ENCODE measurements around the gene DDX19B.
"Not testable (repeated sequence)": the region's sequence is repeated elsewhere in the genome, so short reads cannot be mapped to it uniquely, and the experiment has no call there.

Gene DDX19B

DNA sequence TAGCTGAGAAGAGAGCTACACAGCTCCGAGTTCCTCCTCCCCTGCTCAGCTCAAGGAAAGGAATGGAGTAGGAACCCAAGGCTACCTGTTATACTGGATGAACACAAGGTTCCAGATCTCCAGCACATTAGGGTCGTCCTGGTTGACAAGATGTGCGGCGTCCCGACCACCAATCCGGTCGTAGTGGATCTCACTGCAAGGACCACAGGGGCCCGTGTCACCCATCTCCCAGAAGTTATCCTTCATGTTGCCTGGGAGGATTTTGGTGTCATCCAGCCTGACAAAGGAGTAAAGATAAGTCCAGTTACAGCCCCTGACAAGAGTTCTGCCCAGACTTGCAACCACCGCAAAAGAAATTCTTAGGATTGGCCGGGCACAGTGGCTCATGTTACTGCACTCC lies 27.3 kb upstream of the DDX19B start:
- TF ChIP-seq, protein P1, sequence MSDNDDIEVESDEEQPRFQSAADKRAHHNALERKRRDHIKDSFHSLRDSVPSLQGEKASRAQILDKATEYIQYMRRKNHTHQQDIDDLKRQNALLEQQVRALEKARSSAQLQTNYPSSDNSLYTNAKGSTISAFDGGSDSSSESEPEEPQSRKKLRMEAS (IDR thresholded peaks at IDR 0.05; ENCODE audit: low read depth, low read length): no peak
- no peak for TF ChIP-seq MYC (IDR thresholded peaks at IDR 0.05; ENCODE audit: low read depth, low read length)
- TF ChIP-seq POLR2A (IDR thresholded peaks at IDR 0.05; ENCODE audit: extremely low read depth, insufficient read length): no peak
- TF ChIP-seq, protein P2, sequence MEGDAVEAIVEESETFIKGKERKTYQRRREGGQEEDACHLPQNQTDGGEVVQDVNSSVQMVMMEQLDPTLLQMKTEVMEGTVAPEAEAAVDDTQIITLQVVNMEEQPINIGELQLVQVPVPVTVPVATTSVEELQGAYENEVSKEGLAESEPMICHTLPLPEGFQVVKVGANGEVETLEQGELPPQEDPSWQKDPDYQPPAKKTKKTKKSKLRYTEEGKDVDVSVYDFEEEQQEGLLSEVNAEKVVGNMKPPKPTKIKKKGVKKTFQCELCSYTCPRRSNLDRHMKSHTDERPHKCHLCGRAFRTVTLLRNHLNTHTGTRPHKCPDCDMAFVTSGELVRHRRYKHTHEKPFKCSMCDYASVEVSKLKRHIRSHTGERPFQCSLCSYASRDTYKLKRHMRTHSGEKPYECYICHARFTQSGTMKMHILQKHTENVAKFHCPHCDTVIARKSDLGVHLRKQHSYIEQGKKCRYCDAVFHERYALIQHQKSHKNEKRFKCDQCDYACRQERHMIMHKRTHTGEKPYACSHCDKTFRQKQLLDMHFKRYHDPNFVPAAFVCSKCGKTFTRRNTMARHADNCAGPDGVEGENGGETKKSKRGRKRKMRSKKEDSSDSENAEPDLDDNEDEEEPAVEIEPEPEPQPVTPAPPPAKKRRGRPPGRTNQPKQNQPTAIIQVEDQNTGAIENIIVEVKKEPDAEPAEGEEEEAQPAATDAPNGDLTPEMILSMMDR (IDR thresholded peaks at IDR 0.05; ENCODE audit: low read depth, low read length): no peak
- no peak for DNase-seq (ENCODE audit: low read depth)
- H3K4me3 ChIP-seq (ENCODE audit: low read depth, low read length): no peak overlapping the region

DNA sequence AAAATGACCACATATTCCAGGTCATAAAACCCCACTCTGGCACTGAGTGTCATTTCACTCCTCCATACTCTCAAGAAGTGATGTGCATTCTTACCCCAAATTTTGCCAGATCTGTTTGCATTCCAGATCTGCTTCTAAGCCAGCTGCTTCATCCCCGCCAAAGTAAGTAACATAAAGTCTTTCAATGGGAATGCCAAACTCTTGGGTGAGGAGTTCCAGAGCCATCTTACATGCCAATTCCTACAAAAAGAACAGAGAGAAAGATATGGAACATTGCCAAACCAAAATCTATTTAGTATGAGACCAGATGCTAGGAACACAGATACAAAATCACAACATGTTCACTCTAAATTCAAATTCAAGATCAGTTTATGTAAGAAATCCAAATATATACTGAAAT lies 22.6 kb upstream of the DDX19B start:
- TF ChIP-seq, protein P1 (IDR thresholded peaks at IDR 0.05; ENCODE audit: low read depth, low read length): no peak
- TF ChIP-seq, protein P2 (IDR thresholded peaks at IDR 0.05; ENCODE audit: low read depth, low read length): no peak
- TF ChIP-seq POLR2A (IDR thresholded peaks at IDR 0.05; ENCODE audit: extremely low read depth, insufficient read length) (no peak), MYC (IDR thresholded peaks at IDR 0.05; ENCODE audit: low read depth, low read length) (no peak)
- no peak overlapping the region for H3K4me3 ChIP-seq (ENCODE audit: low read depth, low read length)
- DNase-seq (ENCODE audit: low read depth): no peak

DNA sequence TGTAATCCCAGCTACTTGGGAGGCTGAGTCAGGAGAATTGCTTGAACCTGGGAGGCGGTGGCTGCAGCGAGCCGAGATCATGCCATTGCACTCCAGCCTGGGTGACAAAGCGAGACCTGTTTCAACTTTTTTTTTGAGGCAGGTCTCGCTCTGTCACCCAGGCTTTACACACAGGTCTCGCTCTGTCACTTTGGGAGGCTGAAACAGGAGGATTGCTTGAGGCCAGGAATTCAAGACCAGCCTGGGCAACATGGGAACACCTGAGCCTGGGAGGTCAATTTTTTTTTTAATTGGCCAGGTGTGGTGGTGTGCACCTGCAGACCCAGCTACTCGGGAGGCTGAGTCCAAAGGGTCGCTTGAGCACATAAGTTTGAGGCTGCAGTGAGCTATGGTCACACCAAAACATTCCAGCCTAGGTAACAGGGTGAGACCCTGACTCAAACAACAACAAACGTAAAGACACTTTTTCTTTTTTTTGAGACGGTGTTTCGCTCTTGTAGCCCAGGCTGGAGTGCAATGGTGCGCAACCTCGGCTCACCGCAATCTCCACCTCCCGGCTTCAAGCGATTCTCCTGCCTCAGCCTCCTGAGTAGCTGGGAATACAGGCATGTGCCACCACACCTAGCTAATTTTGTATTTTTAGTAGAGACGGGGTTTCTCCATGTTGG lies 11.5 kb upstream of the DDX19B start:
- peak overlapping the region; percentile 96 for H3K4me3 ChIP-seq (ENCODE audit: low read depth, low read length)
- DNase-seq (ENCODE audit: low read depth): peak; percentile 22

DNA sequence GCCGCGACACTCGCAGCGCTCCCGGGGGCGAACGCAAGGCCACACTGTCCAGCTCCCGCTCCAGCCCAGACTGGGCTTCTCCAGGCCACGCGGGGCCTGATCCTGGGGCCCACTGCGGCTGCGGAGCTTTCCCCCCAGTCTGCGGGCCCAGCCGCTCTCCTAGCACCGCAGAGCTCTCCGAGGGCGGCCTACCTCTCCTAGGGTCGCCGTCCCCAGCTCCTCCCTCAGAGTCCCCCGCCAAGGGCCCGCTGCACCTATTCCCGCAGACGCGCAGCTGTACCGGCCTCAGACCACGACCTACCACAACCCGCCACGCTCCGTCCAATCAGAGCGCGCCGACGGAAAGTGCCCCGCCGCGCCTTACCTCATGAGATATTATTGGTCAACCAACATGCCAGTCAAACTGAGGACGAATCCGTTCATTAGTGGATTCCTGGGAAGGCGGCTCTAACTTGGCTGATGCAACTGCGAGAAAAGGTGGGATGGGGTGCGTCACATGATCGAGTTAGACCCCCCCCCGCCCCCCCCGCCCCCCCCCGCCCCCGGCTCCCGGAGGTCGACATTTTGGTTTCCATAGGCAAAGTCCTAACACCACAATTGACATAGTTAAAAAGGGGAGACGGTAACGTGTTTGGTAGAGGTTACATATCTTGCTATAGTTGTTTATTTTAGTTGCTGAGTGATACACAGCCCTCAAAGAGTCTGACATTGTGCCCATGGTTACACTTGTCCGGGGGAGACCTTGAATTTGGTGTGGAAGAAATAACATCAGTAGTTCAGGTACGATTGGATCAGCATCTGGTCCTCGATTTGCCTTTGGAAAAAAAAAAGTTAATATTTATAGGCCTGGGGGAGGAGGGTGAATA lies 9.5 kb upstream of the DDX19B start, which contains the start of gene AARS1:
Gene AARS1, minus strand, starts transcription at position 278 of the 866 bp plus-strand sequence. CDS start 6,743 bp downstream, outside the sequence.
- TF ChIP-seq MYC (IDR thresholded peaks at IDR 0.05; ENCODE audit: low read depth, low read length) (peak; percentile 52), POLR2A (IDR thresholded peaks at IDR 0.05; ENCODE audit: extremely low read depth, insufficient read length) (peak; percentile 88)
- TF ChIP-seq, protein P1 (IDR thresholded peaks at IDR 0.05; ENCODE audit: low read depth, low read length): peak; percentile 66
- TF ChIP-seq, protein P2 (IDR thresholded peaks at IDR 0.05; ENCODE audit: low read depth, low read length): no peak
- DNase-seq (ENCODE audit: low read depth): peak; percentile 100
- peak within 1 kb of the TSS; percentile 96 for H3K4me3 ChIP-seq (ENCODE audit: low read depth, low read length)

DNA sequence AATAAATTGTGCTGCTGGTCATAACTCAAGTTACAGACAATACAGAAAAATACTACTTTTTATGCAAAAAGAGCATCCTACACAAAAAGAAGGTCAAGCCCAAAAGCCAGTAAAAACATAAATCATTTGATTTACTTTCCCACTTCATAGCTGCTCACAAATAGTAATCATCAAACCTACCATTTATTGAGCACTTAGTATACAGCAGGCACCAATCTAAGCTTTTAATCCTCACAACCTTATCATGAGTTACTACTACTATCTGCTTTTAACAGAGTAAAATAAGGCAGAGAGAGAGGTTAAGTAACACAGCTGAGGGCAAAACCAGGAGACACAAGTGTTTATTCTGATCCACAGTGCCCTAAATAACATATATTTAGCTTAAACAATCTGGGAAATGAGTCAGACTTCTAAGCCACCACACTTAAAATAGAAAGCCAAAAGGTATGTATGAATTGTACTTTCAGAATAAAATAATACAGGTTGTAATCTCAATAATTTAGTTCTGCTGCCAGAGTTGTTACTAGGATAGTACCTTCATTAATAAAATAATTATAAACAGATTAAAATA lies 8.0 kb upstream of the DDX19B start:
- TF ChIP-seq, protein P1 (IDR thresholded peaks at IDR 0.05; ENCODE audit: low read depth, low read length): no peak
- TF ChIP-seq, protein P2 (IDR thresholded peaks at IDR 0.05; ENCODE audit: low read depth, low read length): no peak
- no peak for TF ChIP-seq MYC (IDR thresholded peaks at IDR 0.05; ENCODE audit: low read depth, low read length)
- TF ChIP-seq POLR2A (IDR thresholded peaks at IDR 0.05; ENCODE audit: extremely low read depth, insufficient read length): no peak
- H3K4me3 ChIP-seq (ENCODE audit: low read depth, low read length): no peak overlapping the region
- DNase-seq (ENCODE audit: low read depth): no peak

DNA sequence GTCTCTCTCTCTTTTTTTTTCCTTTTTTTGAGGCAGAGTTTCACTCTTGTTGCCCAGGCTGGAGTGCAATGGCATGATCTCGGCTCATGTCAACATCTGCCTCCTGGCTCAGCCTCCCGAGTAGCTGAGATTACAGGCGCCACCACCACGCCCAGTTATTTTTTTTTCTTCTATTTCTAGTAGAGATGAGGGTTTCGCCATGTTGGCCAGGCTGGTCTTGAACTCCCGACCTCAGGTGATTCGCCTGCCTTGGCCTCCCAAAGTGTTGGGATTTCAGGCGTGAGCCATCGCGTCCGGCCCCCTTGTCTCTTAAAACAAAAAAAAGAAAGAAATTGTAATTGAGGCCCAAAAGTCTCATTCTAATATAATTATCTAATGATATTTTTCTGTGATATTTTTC lies 6.8 kb upstream of the DDX19B start:
- not testable (repeated sequence) for DNase-seq (ENCODE audit: low read depth); H3K4me3 ChIP-seq (ENCODE audit: low read depth, low read length)
